H1 (cell line): ENCODE data around the gene OR51B4. TPM values are rescaled to one million over a fixed set of nuclear protein-coding genes. Genes with fewer than 3 reads are reported as not detected.

Source experiments
- CTCF ChIA-PET: fragments of 300-600 bp; sonication (Branson Sonifier 250); formaldehyde crosslinking; loops from one replicate; lab custom pipeline; 2021; ENCODE audit not compliant: partially characterized antibody; lab: Charles Lee
- POLR2A ChIA-PET: fragments of 300-600 bp; sonication (Branson Sonifier 250); formaldehyde crosslinking; loops from one replicate; lab custom pipeline; 2021; ENCODE audit warnings: inconsistent platforms; ENCODE audit not compliant: partially characterized antibody; lab: Charles Lee
- DNase-seq, 2 experiments: peaks; one replicate each; pipeline versions ENCODE4 v3.0.0 to v3.0.0-alpha.2; 2010 to 2022; ENCODE audit warnings: low spot score in 2 of 2, low read depth in 1 of 2, mixed read lengths in 1 of 2
- FAIRE-seq: peaks from 2 replicates; lab custom pipeline; 2011; peaks lifted over from hg19 to GRCh38; lab: Jason Lieb, UNC
- H2AFZ ChIP-seq: 2 replicates; pipeline ENCODE4 v1.8.1; 2012; ENCODE audit warnings: low read length, inconsistent platforms
- H2AK5ac ChIP-seq: 2 replicates; pipeline ENCODE4 v1.6.1; 2013; ENCODE audit warnings: low read depth, low read length
- H2BK120ac ChIP-seq: replicated peaks from 2 replicates; pipeline ENCODE3; 2013; ENCODE audit warnings: low read depth, low read length, inconsistent platforms
- H2BK12ac ChIP-seq: 2 replicates; pipeline ENCODE4 v1.6.1; 2013; ENCODE audit warnings: low read depth, low read length
- H2BK15ac ChIP-seq: 2 replicates; pipeline ENCODE4 v1.6.1; 2013; ENCODE audit warnings: low read length
- H2BK20ac ChIP-seq: 2 replicates; pipeline ENCODE4 v1.6.1; 2013; ENCODE audit warnings: low read length
- H2BK5ac ChIP-seq: 2 replicates; pipeline ENCODE4 v1.6.1; 2013; ENCODE audit warnings: low read depth, low read length
- H3K14ac ChIP-seq: 2 replicates; pipeline ENCODE4 v1.6.1; 2013; ENCODE audit warnings: inconsistent platforms; ENCODE audit not compliant: insufficient read length
- H3K18ac ChIP-seq: 2 replicates; pipeline ENCODE4 v1.6.1; 2013; ENCODE audit warnings: low read length; ENCODE audit errors: extremely low read depth
- H3K23ac ChIP-seq: 2 replicates; pipeline ENCODE4 v1.6.1; 2013; ENCODE audit warnings: inconsistent platforms; ENCODE audit not compliant: insufficient read length
- H3K23me2 ChIP-seq: 2 replicates; pipeline ENCODE4 v1.6.1; 2013; ENCODE audit warnings: low read depth, low read length
- H3K27ac ChIP-seq: 2 replicates; pipeline ENCODE4 v1.6.1; 2011; ENCODE audit warnings: low read depth, low read length, inconsistent platforms
- H3K27me3 ChIP-seq, 4 experiments: replicated peaks in 1 of 4; 1 replicate in 1 of 4; 2 replicates in 3 of 4; pipeline versions ENCODE4 v1.6.1 to v1.8.1; 2011 to 2013; ENCODE audit warnings: low read length in 3 of 4, mild to moderate bottlenecking in 3 of 4, inconsistent platforms in 2 of 4, mixed read lengths in 2 of 4, moderate library complexity in 1 of 4; ENCODE audit not compliant: control insufficient read depth in 3 of 4, insufficient read depth in 3 of 4; ENCODE audit errors: extremely low read depth in 1 of 4
- H3K36me3 ChIP-seq, 4 experiments: 2 replicates each; pipeline versions ENCODE4 v1.6.1 to v1.8.1; 2011 to 2013; ENCODE audit warnings: mild to moderate bottlenecking in 4 of 4, low read length in 3 of 4, moderate library complexity in 2 of 4, control low read depth in 1 of 4, inconsistent platforms in 1 of 4; ENCODE audit not compliant: insufficient read depth in 4 of 4, control insufficient read depth in 2 of 4
- H3K4ac ChIP-seq: replicated peaks from 2 replicates; pipeline ENCODE3; 2013; ENCODE audit warnings: low read length, low read depth, mixed read lengths, inconsistent platforms; ENCODE audit not compliant: insufficient read length
- H3K4me1 ChIP-seq, 4 experiments: replicated peaks in 1 of 4; 1 replicate in 1 of 4; 2 replicates in 3 of 4; pipeline versions ENCODE4 v1.6.1 to v1.8.1; 2011 to 2013; ENCODE audit warnings: low read length in 3 of 4, inconsistent platforms in 2 of 4, mixed read lengths in 1 of 4; ENCODE audit not compliant: insufficient read depth in 4 of 4, control insufficient read depth in 3 of 4
- H3K4me2 ChIP-seq, 2 experiments: 2 replicates each; pipeline versions ENCODE4 v1.6.1 to v1.8.1; 2011 to 2013; ENCODE audit warnings: low read depth in 2 of 2, low read length in 2 of 2, control low read depth in 1 of 2, inconsistent platforms in 1 of 2, mild to moderate bottlenecking in 1 of 2; ENCODE audit not compliant: insufficient read depth in 1 of 2
- H3K4me3 ChIP-seq, 4 experiments: fragments of 200-600, 300-600 bp in 1 of 4; sonication (generic), shearing (Covaris generic), sonication (Bioruptor Twin) in 1 of 4; 2 replicates each; pipeline versions ENCODE4 v1.5.1 to v1.8.1; 2011 to 2016; ENCODE audit warnings: low read length in 4 of 4, low read depth in 3 of 4, control low read depth in 2 of 4, inconsistent platforms in 2 of 4, mild to moderate bottlenecking in 2 of 4, mixed read lengths in 1 of 4, moderate library complexity in 1 of 4; ENCODE audit not compliant: insufficient read depth in 2 of 4; ENCODE audit errors: extremely low read depth in 1 of 4
- H3K56ac ChIP-seq: replicated peaks from 2 replicates; pipeline ENCODE3; 2013; ENCODE audit warnings: low read depth, mild to moderate bottlenecking, mixed read lengths, low read length, inconsistent platforms; ENCODE audit not compliant: insufficient read length
- H3K79me1 ChIP-seq: 2 replicates; pipeline ENCODE4 v1.6.1; 2013; ENCODE audit warnings: low read depth, low read length, control low read depth
- H3K79me2 ChIP-seq, 2 experiments: 2 replicates each; pipeline versions ENCODE4 v1.6.1 to v1.8.1; 2012 to 2013; ENCODE audit warnings: low read length in 2 of 2, mild to moderate bottlenecking in 2 of 2, inconsistent platforms in 1 of 2; ENCODE audit not compliant: insufficient read depth in 2 of 2, control insufficient read depth in 1 of 2
- H3K9ac ChIP-seq, 4 experiments: replicated peaks in 1 of 4; 1 replicate in 1 of 4; 2 replicates in 3 of 4; pipeline versions ENCODE4 v1.6.1 to v1.8.1; 2011 to 2013; ENCODE audit warnings: low read depth in 3 of 4, low read length in 3 of 4, control low read depth in 2 of 4, mild to moderate bottlenecking in 2 of 4, moderate library complexity in 2 of 4, inconsistent platforms in 1 of 4; ENCODE audit errors: extremely low read depth in 1 of 4
- H3K9me3 ChIP-seq, 2 experiments: 2 replicates each; pipeline versions ENCODE4 v1.6.1 to v1.8.1; 2012 to 2013; ENCODE audit warnings: mild to moderate bottlenecking in 2 of 2, moderate library complexity in 2 of 2, control low read depth in 1 of 2, inconsistent platforms in 1 of 2, low read depth in 1 of 2, low read length in 1 of 2, mixed read lengths in 1 of 2; ENCODE audit not compliant: insufficient read depth in 2 of 2
- H4K20me1 ChIP-seq, 2 experiments: replicated peaks in 1 of 2; 2 replicates each; pipeline versions ENCODE3 to v1.8.1; 2011 to 2013; ENCODE audit warnings: inconsistent platforms in 2 of 2, low read length in 2 of 2, mild to moderate bottlenecking in 1 of 2; ENCODE audit not compliant: insufficient read depth in 2 of 2, control insufficient read depth in 1 of 2
- H4K5ac ChIP-seq: 2 replicates; pipeline ENCODE4 v1.6.1; 2013; ENCODE audit warnings: low read length, low read depth, mixed read lengths, inconsistent platforms; ENCODE audit not compliant: insufficient read length
- H4K8ac ChIP-seq: 2 replicates; pipeline ENCODE4 v1.8.0; 2013; ENCODE audit warnings: mild to moderate bottlenecking, moderate library complexity, low read length, inconsistent platforms; ENCODE audit not compliant: insufficient read depth; ENCODE audit errors: extremely low read depth
- H4K91ac ChIP-seq: replicated peaks from 2 replicates; pipeline ENCODE3; 2013; ENCODE audit warnings: low read length, mixed read lengths, inconsistent platforms; ENCODE audit not compliant: insufficient read length
- ASH2L ChIP-seq: fragments of 200-600, 300-600 bp; sonication (generic); IDR thresholded peaks from one replicate; pipeline ENCODE4 v1.7.1; 2017; ENCODE audit warnings: low read length
- CTBP2 ChIP-seq: IDR thresholded peaks from 2 replicates; pipeline ENCODE4 v1.7.0; 2011; ENCODE audit warnings: borderline replicate concordance, mild to moderate bottlenecking, moderate library complexity, mixed read lengths, low read length; ENCODE audit not compliant: insufficient read depth, insufficient read length
- FOSL1 ChIP-seq: IDR thresholded peaks from 2 replicates; pipeline ENCODE4 v1.6.1; 2011; ENCODE audit warnings: mild to moderate bottlenecking, low read depth, low read length, moderate library complexity; ENCODE audit not compliant: insufficient read depth
- KDM4A ChIP-seq: IDR thresholded peaks from one replicate; pipeline ENCODE4 v1.7.1; 2012; ENCODE audit warnings: low read depth, mild to moderate bottlenecking, moderate library complexity, low read length, inconsistent platforms; ENCODE audit not compliant: severe bottlenecking
- KDM5A ChIP-seq: fragments of 200-600 bp; IDR thresholded peaks from 2 replicates; pipeline ENCODE4 v1.7.1; 2012; ENCODE audit warnings: mild to moderate bottlenecking, low read length, inconsistent platforms, mixed read lengths
- RBBP5 ChIP-seq: IDR thresholded peaks from 2 replicates; pipeline ENCODE4 v1.7.1; 2012; ENCODE audit warnings: low read depth, mild to moderate bottlenecking, inconsistent platforms, low read length, moderate library complexity, borderline replicate concordance
- SP4 ChIP-seq: IDR thresholded peaks from 2 replicates; pipeline ENCODE4 v1.6.1; 2012; ENCODE audit warnings: low read length, inconsistent platforms
- YY1 ChIP-seq: IDR thresholded peaks from 2 replicates; pipeline ENCODE4 v1.6.1; 2011; ENCODE audit warnings: low read depth, mild to moderate bottlenecking, low read length
- WGBS, 2 experiments: shearing (Covaris generic) in 1 of 2; methylation state at CpG; one replicate each; pipeline versions ENCODE4 v1.1.6 to v1.1.7; 2013 to 2015; ENCODE audit warnings: low lambda C conversion rate in 2 of 2, mixed read lengths in 2 of 2, inconsistent platforms in 1 of 2, low coverage in 1 of 2, missing lambda C conversion rate in 1 of 2; ENCODE audit not compliant: insufficient replicate concordance in 2 of 2, insufficient coverage in 1 of 2, insufficient read length in 1 of 2; ENCODE audit errors: extremely low coverage in 1 of 2, missing lambda C conversion rate in 1 of 2; 5-methylcytosine and 5-hydroxymethylcytosine counted together
- polyA plus RNA-seq, 7 experiments: library from polyadenylated mRNA; depleted of rRNA in 3 of 7; stranded (reverse) in 5 of 7; unstranded in 2 of 7; fragments of >200 nt in 5 of 7; fragments of 200-250 nt in 2 of 7; gene quantifications; 1 replicate in 5 of 7; 2 replicates in 1 of 7; 4 replicates in 1 of 7; pipeline versions ENCODE4 v1.2.1 to v1.2.3, GENCODE V29; 2011 to 2013; ENCODE audit warnings: missing spikeins in 2 of 7, mixed read lengths in 2 of 7
- total RNA-seq: library from RNA; stranded (reverse); fragmentation: NEBNext Ultra II Directional; extraction: Animal tissue kit (Norgen Biotek cat#: 25700); gene quantifications from 2 replicates; pipeline ENCODE4 v1.2.1, GENCODE V29; 2021

OR51B4 gene
- total and polyA plus RNA-seq, 2 of the 8 experiments (the other 6 are each of a cell fraction or from before 2014, with no cell fraction given) = not detected

- no peak for FAIRE-seq
- POLR2A ChIA-PET = interaction anchor here (0.9 kb wide), 1 partner anchor 12 kb away, joined by 3 read pairs; no protein-coding TSS in a partner anchor
- CTCF ChIA-PET = no interaction called here
Observed at GRCh38 chr11:5269715-5270147, 32.0 kb downstream of the OR51B4 start, which contains the start of gene HBE1. TSS of gene HBE1 (minus strand) at chr11:5269945. CDS start at chr11:5269890, 55 bp downstream.

More at GRCh38 chr11:5269715-5270147, 32.0 kb downstream of the OR51B4 start, which contains the start of gene HBE1:
- no peak within 1 kb of the TSS for H3K27ac ChIP-seq
- no peaks in the 10 kb centered on the region for H4K20me1 ChIP-seq
- H2BK15ac ChIP-seq = no peak within 1 kb of the TSS
- 88% methylated on average over 4 of the region's 4 CpGs; no CpG with 5 or more reads in 1 of the 2 experiments for WGBS, 2 experiments
- H3K79me1 ChIP-seq = no peaks in the 10 kb centered on the region
- H3K4me1 ChIP-seq = no peaks in the 10 kb centered on the region; a peak in 2 of 7 replicates
- no peaks in the 10 kb centered on the region for H3K27me3 ChIP-seq
- H2BK12ac ChIP-seq = no peak within 1 kb of the TSS
- no peak within 1 kb of the TSS for H4K8ac ChIP-seq
- no peaks in the 10 kb centered on the region for H3K36me3 ChIP-seq
- no peak within 1 kb of the TSS for H3K4ac ChIP-seq
- H3K23ac ChIP-seq = no peak within 1 kb of the TSS
- no peaks in the 10 kb centered on the region for H3K79me2 ChIP-seq
- H4K91ac ChIP-seq = no peak within 1 kb of the TSS
- DNase-seq = no peak
- no peak within 1 kb of the TSS for H2AK5ac ChIP-seq
- no peak within 1 kb of the TSS for H3K9ac ChIP-seq
- no peak within 1 kb of the TSS for H4K5ac ChIP-seq
- no peak within 1 kb of the TSS for H3K14ac ChIP-seq
- no peak within 1 kb of the TSS for H3K18ac ChIP-seq
- H2BK5ac ChIP-seq = no peak within 1 kb of the TSS
- H3K23me2 ChIP-seq = no peaks in the 10 kb centered on the region
- no peak for TF ChIP-seq CTBP2
- no peak for TF ChIP-seq KDM5A
- no peak for TF ChIP-seq YY1
- TF ChIP-seq ASH2L = no peak
- no peak for TF ChIP-seq SP4
- no peak for TF ChIP-seq RBBP5
- TF ChIP-seq FOSL1 = no peak
- TF ChIP-seq KDM4A = no peak
- no peak within 1 kb of the TSS for H2BK20ac ChIP-seq
- no peak within 1 kb of the TSS for H2AFZ ChIP-seq
- no peak within 1 kb of the TSS for H3K4me3 ChIP-seq
- H3K56ac ChIP-seq = no peak within 1 kb of the TSS
- no peak within 1 kb of the TSS for H3K4me2 ChIP-seq
- no peak within 1 kb of the TSS for H2BK120ac ChIP-seq
- H3K9me3 ChIP-seq = no peaks in the 10 kb centered on the region
